Stimulated activated CD8-positive, alpha-beta memory T cell treated with anti-CD3 and anti-CD28 coated beads, Interleukin-4, amount 100 ng/mL, for 1 hour (primary cell): Measurements from ENCODE around the gene LRFN3.
A peak's percentile ranks its signal among the peaks of the same experiment; 100 is the strongest.
"Not testable (repeated sequence)": the region's sequence is repeated elsewhere in the genome, so short reads cannot be mapped to it uniquely, and the experiment has no call there.

Experiments used
- DNase-seq, 2 donors: peaks; one replicate each; pipeline ENCODE4 v3.0.0-alpha.2; 2020; ENCODE audit warnings: low read depth in 2 of 2, low spot score in 1 of 2

Gene LRFN3, protein sequence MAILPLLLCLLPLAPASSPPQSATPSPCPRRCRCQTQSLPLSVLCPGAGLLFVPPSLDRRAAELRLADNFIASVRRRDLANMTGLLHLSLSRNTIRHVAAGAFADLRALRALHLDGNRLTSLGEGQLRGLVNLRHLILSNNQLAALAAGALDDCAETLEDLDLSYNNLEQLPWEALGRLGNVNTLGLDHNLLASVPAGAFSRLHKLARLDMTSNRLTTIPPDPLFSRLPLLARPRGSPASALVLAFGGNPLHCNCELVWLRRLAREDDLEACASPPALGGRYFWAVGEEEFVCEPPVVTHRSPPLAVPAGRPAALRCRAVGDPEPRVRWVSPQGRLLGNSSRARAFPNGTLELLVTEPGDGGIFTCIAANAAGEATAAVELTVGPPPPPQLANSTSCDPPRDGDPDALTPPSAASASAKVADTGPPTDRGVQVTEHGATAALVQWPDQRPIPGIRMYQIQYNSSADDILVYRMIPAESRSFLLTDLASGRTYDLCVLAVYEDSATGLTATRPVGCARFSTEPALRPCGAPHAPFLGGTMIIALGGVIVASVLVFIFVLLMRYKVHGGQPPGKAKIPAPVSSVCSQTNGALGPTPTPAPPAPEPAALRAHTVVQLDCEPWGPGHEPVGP

DNA sequence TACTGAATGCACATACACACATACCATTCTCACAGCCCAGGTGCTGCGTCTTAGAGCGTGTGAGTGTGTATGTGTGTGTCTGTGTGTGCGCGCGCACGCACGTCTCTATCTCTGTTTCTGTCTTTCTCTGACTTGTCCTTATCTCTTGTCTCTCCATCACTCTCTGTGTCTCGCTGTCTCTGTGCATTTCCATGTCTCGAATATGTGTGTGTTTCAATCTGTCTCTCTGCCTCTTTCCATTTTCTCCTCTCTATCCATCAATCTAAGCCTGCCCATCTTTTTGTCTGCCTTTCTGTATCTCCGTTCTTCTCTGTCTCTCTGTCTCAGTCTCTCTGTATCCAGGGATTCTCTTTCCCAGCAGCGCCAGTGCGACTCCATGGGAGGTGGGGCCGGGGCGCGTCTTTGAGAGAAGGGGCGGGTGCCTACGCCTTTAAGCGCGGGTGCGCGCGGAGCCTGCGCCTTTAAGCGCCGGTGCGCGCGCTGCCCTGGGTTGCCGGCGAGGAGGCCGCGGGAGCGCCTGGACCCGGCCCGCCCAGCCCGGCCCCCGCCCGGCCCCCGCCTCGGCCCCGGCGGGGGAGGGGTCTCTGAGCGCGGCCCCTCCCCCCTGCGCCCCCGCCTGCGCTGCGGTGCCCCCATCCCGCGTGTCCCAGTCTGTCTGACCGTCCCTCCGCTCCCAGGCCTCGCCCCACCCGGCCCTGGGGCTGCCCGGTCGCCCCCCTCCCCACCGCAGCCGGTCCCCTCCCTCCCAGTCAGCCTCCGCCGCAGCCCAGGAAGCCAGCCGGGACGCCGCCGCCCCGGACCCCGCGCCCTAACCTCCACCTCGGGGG, at the start of gene LRFN3:
Gene LRFN3, plus strand, starts transcription at position 464 of the 827 bp plus-strand sequence. CDS start 3,052 bp downstream, outside the sequence.
- DNase-seq, result no peak

DNA sequence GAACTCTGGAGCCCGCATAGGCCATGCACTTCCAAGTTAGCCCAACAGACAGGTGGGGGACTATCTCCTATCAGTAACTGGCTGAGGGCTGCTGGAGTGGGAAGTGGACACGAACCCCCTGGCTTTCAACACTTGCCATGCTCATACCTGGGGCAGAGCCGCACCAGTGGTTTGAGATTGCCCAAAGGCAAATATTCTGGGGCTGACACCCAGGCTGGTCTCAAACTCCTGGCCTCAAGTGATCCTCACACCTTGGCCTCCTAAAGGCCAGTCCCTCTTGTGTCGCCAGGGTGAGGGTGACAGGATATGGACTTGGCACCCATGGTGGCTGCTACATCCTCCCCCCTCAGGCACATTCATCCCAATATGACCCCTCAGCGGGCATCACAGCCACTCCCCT, 49.0 kb upstream of the LRFN3 start:
- no peak for DNase-seq

DNA sequence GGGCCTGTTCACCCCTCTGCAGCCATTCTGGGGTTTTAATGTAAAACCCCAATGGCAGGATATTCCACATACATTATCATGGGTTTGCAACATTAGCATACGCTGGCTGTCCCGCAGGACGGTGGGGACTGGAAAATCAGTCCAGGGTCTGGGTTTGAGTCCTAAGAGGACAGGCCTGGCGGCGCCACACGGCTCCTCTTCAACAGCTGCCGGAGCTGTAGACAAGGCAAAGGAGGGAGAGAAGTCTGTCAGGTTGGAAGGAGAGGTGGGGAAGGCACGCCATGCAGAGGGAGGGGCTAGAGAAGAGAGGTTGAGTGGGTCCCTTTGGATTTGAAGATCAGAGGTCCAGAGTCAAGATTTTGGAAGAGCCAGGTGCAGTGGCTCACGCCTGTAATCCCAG, 47.8 kb upstream of the LRFN3 start:
- no peak for DNase-seq

DNA sequence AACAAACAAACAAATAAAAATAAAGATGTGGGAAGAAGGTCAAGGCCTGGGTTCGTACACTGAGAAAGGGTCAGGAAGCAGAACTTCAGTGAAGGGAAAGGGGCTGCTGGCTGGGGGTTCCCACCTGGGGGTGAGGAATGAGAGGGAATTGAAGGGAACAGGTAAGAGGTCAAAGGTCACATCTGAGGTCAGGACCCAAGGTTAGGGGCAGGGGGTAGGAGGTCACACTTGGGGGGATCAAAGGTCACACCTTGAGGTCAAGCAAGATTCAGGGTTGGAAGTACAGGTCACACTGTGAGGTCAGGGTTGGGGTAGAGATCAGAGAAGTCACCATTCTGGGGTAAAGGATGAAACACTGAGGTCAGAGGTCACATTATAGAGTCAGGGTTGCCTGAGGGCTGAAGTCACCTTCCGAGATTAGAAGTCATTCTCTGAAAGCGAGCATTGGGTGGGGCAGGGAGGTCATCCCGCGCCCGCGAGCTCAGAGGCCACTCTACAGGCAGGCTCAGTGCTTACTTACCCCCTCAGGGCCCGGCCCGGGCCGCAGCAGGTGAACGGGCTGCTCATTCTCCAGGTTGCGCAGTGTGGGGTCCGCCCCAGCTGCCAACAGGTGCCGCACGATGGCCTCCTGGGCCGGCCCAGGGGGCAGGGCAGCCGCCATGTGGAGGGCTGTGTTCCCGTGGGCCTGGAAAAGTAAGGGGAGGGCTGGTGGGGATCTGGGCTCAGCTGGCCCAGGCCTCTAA, 46.6 kb upstream of the LRFN3 start:
- DNase-seq, result no peak

DNA sequence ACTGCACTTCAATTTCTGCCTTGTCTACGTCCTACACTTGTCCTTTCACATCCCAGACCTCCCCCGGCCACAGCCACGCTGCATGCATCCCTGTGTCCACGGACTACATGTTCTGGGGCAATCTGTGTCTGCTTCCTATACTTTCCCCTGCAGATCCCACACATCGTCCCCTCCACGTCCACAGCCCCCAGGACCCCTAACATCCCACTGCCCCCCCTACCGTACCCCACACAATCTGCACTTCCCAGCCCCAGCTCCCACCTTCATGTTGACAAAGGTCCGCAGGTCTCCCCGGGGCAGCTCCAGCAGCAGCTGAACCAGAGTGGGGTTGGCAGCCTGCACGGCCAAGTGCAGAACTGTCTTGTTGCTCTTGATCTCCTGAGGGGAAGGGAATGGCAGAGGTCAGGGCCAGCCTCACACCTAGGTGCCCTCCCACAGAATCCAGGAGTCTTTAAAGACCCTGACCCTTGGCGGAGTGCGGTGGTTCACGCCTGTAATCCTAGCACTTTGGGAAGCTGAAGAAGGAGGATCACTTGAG, 46.0 kb upstream of the LRFN3 start:
- no peak for DNase-seq

DNA sequence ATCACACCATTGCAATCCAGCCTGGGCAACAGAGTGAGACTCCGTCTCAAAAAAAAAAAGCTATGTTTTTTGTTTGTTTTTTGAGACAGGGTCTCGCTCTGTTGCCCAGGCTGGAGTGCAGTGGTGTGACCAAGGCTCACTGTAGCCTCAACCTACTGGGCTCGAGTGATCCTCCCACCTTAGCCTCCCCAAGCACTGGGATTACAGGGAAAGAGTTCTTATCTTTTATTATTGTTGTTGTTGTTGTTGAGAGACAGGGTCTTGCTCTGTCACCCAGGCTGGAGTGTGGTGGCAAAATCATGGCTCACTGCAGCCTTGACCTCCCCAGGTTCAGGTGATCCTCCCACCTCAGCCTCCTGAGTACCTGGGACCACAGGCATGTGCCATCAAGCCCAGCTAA, 44.4 kb upstream of the LRFN3 start:
- not testable (repeated sequence) for DNase-seq

DNA sequence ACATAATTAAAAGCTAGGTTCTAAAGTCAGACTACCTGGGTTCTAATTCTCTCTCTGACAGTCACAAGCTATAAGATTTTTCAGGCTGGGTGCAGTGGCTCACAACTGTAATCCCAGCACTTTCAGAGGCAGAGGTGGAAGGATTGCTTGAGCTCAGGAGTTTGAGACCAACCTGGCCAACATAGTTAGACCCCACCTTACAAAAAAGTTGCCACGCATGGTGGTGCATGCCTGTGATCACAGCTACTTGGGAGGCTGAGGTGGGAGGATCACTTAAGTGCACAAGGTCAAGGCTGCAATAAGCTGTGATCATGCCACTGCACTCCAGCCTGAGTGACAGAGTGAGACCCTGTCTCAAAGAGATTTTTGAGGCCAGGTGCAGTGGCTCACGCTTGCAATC, 41.8 kb upstream of the LRFN3 start:
- DNase-seq, result no peak

DNA sequence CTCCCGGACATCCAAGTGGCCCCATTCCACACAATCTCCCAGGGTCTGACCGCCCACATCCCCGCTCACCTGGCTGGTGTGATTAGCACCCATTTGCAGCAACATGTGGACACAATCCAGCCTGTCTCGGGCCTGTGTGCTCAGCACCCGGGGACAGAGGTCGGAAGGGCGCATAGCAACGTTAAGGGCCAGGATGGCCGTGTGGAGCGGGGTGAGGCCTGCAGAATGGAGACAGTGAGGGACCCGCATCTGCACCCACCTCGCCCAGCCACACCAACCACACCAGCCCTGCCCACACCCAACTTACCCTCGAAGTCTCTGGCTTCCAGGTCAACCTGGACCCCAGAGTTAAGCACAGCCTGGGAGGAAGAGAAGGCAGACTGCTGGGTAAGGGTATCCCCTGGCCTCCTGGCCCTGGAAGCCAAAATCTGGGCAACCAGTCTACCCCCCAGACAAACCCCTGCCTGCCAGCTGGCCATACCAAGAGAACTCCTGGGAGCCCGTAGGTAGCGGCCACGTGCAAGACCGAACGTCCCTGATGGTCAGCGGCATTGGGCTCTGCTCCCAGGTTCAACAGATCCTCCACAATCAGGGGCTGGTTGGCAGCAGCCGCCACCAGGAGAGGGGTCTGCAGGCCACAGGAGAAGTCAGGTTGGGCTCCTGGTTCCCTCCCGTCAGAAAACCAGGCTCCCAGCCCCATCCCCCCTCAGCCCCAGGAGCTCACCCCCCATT, 40.1 kb upstream of the LRFN3 start:
- no peak for DNase-seq

DNA sequence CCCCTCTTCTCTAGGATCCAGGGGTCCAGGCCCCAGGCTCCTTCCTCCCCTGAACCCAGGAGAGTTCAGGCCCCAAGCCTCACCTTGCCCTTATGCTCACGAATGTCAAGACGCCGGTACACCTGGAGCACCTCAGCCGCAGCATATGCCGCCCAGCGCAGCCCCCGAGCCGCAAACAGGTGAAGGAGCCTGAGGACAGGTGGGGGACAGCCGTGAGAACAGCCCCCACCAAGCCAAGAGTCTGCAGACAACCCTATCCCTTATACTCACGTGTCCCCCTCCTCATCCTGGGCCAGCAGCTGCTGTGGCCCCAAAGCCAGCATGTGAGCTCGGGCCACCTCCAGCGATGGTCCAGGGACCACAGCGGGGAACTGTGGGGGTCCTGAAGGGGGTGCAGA, 39.5 kb upstream of the LRFN3 start:
- no peak for DNase-seq

DNA sequence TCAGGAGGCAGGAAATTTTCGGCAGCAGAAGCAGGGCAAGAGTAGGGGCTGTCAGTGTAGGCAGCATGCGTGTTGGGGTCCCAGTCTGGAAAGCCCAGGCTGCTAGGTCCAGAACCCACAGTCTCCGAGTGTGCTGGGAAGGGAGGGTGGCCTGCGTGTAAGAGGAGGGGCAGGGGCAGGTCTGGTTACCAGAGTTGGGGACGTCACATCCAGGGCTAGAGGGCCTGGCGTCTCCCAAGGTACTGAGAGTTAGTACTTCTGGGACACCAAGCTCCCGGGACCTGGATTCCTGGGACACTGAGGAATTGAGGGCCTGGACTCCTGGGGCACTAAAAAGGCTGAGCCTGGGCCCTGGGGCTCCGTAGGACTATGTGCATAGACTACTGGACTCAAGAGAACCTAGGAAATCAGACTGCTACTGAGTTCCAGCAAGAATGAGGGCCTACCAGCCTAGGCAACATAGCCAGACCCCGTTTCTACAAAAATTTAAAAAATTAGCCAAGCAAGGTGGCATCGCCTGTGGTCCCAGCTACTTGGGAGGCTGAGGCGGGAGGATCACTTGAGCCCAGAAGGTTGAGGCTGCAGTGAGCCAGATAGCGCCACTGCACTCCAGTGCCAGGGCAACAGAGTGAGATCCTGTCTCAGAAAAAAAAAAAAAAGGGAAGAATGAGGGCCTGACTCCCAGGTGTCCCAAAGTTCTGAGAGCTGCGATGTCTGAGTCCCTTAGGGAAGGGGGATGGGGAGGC, 38.3 kb upstream of the LRFN3 start:
- DNase-seq, result no peak

DNA sequence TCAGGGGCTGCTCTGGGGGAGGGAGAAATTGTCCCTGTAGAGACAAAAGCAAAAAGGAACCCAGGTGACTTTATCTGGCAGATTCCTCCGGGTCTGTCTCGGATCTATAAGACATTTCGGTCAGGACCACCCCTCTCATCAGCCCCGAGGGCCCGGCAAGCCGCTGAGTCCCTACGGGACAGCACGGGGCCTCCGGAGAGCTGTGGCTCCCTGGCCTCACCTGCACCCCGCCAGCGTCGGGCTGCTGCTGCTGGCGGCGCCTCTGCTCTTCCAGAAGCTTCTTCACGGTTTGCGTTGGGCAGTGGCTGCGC, 37.7 kb upstream of the LRFN3 start:
- DNase-seq, result no peak

DNA sequence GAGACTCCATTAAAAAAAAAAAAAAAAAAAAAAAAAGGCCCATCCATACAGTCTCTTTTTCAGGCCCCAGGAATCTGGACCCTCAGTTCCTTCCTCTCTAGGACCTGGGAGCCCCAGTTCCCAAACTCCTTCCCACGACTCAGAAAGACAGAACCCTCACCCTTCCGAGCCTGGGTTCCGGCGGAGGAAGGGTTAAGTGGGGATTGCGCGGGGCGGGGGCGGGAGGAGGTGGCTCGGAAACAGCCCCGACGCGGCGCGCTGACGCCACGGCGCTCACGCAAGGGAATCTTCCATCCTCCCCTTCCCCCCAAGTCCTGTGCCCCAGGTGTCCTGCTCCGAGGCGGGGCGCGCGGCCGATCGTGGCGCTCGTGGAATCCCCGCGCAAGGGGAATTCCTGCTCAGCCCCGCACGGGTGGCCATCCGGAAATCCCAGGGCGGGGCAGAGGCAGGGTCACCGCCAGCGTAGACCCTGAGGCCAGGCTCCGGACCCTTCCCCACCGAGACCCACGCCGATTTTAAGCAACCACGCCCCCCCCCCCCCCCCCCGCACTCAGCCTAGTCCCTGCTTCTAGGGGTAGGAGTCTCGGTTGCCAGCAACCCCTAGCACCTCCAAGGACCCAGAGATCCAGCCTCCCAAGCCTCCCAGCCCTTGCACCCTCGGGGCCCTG, 36.5 kb upstream of the LRFN3 start:
- peak in 1 of 2 donors; percentile 75 for DNase-seq

DNA sequence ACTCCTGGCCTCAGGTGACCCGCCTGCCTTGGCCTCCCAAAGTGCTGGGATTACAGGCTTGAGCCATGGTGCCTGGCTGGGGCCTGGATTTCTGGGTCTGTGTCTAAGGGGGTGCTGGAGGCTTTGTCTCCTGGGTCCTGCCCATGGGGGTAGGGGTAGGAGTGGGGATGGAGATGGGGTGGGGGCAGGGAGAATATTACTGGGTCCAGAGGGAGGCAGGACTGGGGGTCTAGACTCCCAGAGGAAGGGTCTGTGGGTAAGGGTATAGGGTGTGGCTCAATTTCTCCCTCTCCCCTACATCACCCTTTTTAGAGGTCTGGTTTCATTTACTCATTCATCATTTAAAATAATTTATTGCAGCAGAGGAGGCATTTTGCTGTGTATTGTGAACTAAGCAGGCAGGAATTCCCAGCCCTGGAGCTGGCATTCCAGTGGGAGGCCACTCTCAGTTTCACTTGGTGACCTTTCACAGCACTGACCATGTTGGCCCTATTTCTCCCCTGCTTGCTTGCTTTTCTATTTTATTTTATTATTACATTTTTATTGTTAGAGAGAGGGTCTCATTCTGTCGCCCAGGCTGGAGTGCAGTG, 35.0 kb upstream of the LRFN3 start:
- DNase-seq, result no peak

DNA sequence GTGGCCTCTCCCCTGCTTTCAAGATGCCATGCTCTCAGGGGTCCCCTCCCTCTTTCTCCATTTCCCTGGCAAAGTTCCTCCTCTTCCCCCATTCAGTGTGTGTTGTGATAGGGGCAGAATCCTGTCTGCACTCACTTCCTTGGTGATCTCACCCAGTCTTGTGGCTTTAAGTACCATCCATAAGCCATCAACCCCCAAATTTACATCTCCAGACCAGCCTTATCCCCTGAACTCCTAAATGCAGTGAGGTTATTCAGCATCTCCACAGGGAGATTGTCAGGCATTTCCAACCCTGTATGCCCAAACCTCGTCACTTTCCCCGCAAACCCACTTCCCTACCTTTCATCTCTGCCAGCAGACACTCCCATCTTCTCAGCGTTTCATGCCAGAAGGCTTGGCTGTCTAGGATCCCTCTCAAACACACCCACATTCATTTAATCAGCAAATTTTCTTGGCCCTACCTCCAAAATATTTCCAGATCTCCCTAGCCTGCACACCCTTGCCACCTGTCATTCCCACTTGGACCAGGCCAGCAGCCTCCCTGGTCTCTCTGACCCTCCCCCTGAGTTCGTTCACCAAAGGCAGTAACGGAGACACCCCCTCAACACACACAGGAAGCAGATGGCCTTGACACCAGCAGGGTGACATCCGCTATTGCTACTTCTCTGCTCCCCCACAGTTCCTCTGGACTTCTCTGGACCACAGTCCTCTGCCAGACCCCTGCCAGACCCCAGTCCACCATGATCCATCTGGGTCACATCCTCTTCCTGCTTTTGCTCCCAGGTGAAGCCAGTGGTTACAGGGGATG, 34.1 kb upstream of the LRFN3 start, which contains the start of gene HCST:
Gene HCST, plus strand, starts transcription at position 676 of the 808 bp plus-strand sequence. Its CDS starts 65 bp downstream, at position 741.
- no peak for DNase-seq

DNA sequence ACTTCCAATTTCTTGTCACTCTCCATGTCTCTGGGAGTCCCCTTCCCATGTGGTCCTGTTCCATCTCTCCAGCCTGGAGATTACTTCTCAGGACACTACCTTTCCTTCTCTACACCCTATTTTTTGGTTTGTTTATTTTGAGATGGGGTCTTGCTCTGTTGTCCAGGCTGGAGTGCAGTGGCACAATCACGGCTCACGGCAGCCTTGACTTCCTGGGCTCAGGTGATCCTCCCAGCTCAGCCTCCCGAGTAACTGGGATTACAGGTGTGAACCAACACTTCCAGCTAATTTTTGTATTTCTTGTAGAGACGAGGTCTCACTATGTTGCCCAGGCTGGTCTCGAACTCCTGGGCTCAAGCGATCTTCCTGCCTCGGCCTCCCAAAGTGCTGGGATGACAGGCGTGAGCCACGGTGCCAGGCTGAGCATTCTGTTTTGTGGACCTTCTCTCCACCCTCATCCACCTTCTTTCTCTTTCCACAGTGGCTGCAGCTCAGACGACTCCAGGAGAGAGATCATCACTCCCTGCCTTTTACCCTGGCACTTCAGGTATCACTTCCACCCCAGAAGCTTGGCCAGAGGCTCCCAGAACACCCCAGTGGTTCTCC, 33.2 kb upstream of the LRFN3 start:
- DNase-seq, result no peak

DNA sequence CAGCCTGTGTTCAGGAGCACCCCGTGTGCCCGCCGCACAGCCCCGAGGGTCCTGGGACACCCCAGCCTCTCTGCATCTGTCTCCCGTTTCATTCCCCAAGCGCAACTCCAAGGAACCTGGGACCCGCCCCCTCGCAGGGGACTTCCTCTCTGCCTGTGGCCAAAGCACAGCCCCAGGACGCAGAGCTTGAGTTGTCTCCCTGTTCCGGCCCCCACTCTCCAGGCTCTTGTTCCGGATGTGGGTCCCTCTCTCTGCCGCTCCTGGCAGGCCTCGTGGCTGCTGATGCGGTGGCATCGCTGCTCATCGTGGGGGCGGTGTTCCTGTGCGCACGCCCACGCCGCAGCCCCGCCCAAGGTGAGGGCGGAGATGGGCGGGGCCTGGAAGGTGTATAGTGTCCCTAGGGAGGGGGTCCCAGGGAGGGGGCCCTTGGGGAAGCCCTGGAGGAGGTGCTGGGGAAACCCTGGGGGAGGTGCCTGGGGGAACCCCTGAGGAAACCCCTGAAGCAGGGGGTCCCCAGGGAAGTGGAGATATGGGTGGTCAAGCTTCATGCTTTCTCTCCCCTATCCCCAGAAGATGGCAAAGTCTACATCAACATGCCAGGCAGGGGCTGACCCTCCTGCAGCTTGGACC, 32.5 kb upstream of the LRFN3 start:
- peak; percentile 76 to 84 for DNase-seq
